ENCODE results near the gene TOM1L1. TPM values are rescaled to one million over a fixed set of nuclear protein-coding genes. Genes with fewer than 3 reads are reported as not detected.

Gene TOM1L1
- total RNA-seq, 1 donor from 2014 or later: 15.3 TPM

GRCh38 chr17:54937426-54937825, 36.8 kb downstream of the TOM1L1 start:
- intact Hi-C loops (cut with DNase I): no loop called here
- ATAC-seq (no peak), DNase-seq (ENCODE audit: low spot score) (no peak)

DNA sequence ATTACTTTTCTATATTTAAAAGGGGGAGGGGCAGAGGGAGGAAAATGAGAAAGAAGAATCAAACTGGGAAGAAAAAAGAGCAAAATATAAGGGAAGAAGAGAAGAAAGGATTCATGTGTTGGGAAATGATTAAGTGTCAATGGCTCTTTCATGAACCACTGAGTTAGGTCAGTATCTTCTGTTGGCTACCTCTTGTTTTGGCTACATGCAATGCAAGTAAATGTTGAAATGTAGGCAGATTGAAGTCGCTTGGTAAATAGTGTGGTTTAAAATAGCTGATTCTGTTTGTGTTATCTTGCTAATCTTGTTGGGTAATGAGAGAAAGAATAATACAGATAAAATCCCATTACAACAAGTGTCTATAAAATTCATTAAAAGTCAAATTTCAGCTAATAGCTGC, 40.6 kb downstream of the TOM1L1 start:
- ATAC-seq: no peak
- intact Hi-C loops (cut with DNase I): no loop called here
- DNase-seq (ENCODE audit: low spot score): no peak

GRCh38 chr17:54944796-54945195, 44.1 kb downstream of the TOM1L1 start:
- ATAC-seq (no peak), DNase-seq (ENCODE audit: low spot score) (no peak)
- intact Hi-C loops (cut with DNase I): no loop called here

DNA sequence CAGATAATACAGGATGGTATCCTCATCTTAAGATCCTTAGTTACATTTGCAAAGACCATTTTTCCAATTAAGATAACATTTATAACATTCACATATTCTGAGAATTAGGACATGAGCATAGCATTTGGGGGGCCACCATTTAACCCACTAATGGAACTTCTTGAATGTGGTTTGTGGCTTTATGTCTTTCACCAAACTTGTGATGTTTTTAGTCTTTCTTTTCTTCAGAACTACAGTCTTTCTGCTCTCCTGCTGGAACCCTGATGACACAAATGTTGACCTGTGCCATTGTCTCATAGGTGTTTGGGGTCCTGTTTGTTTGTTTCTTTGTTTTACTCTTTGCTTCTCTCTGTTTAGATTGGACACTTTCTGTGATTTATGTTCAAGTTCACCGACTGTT, 44.6 kb downstream of the TOM1L1 start:
- DNase-seq (ENCODE audit: low spot score) (no peak), ATAC-seq (no peak)
- intact Hi-C loops (cut with DNase I): no loop called here

DNA sequence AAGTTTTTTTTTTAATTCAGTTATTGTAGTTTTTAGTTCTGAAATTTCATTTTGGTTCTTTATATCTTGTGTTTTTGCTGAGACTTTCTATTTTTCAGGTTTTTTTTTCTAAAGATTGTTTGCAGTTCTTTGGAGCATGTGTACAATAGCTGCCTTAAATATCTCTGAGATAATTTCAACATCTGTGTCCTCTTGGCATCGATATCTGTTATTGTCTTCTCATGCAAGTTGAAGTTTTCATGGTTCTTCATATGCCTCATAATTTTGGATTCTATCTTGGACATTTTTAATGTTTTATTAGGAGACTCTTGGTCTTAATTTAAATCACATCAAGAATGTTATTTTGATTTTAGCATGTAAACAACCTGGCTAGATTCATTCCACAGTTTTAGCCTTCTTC, 45.0 kb downstream of the TOM1L1 start:
- intact Hi-C loops (cut with DNase I): no loop called here
- DNase-seq (ENCODE audit: low spot score) (no peak), ATAC-seq (no peak)

- no peak for DNase-seq (ENCODE audit: low spot score)
- intact Hi-C loops (cut with DNase I): no loop called here
- ATAC-seq: no peak
Measured at GRCh38 chr17:54947396-54947795, 46.7 kb downstream of the TOM1L1 start.

GRCh38 chr17:54948380-54948779, 47.7 kb downstream of the TOM1L1 start:
- ATAC-seq (no peak), DNase-seq (ENCODE audit: low spot score) (no peak)
- intact Hi-C loops (cut with DNase I): no loop called here

DNA sequence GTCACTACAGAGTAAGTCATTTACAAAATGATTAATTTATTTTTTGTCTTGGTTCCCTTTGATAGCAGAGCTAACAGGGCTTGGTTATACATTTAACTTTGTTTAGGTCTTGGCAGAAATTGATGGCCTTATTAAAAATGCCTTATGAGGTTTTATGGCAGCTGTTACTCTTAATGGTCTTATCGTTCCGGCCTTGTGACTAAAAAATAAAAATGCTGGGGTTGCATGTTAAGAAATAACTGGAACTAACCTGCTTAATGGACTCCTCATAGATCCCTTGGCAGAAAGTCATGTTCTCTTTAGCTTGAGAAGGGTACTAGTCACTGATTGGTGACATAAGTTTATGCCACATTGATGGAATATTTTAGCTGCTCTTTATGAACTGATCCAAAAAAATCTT, 49.5 kb downstream of the TOM1L1 start:
- no peak for DNase-seq (ENCODE audit: low spot score)
- intact Hi-C loops (cut with DNase I): no loop called here
- no peak for ATAC-seq

DNA sequence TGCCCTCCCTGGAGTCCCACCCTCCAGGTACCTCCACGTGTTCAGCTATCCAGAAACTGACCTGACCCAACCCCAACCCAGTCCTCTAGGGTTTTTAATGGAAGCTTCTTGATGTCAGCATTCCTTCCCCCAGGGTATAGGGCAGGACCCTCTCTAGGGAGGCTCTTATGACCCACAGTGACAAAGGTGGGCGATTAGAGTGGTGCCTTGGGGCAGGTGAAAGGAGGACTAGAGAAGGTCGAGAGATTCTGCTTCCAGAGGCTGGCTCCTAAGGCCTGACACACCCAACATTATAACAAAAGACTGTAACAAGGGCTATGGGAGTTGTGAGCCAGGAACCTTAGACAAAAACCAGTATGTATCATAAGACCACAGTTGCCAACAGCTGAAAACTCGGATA, 50.6 kb downstream of the TOM1L1 start:
- intact Hi-C loops (cut with DNase I): no loop called here
- no peak for DNase-seq (ENCODE audit: low spot score)

GRCh38 chr17:54956791-54957190, 56.1 kb downstream of the TOM1L1 start:
- DNase-seq (ENCODE audit: low spot score) (no peak), ATAC-seq (no peak)
- intact Hi-C loops (cut with DNase I): no loop called here

More for the DNA sequence above, 50.6 kb downstream of the TOM1L1 start:
- no peak for ATAC-seq

DNA sequence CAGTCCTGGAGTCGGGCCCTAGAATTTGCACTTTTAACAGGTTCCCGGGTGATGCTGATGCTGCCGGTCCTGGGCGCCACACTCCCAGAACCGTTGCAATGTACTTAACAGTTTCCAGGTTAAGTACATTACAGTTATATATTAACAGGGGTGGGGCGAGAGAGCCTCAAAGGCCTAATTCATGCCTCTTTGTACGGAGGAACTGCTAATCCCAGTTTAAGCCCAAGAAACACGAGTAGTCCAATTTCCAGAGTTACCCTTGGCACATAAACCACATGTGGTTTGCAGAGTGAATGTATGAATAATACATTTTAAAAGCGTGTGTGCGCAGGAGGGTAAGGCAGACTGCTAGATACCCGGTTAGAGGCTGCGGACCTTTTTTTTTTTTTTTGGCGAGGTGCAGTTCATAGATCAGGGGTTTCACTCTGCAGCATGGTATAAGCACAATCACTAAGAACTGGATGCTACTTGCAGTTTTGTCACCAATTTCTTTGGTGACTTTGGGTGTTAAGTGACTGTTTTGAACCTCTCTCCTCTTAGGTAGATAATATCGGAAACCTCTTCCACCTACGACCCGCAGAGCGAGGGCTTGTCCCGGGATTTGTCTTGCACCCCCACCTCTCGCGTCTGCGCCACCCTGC, 67.1 kb downstream of the TOM1L1 start:
- intact Hi-C loops (cut with DNase I): no loop called here
- no peak for DNase-seq (ENCODE audit: low spot score)
- ATAC-seq: no peak

GRCh38 chr17:54968262-54968987, 67.8 kb downstream of the TOM1L1 start, which contains the start of the genes COX11 and STXBP4:
Gene COX11 (minus strand): TSS chr17:54968654. CDS start chr17:54968646, 8 bp downstream.
Gene STXBP4 (plus strand): TSS chr17:54968765. CDS start chr17:54986220, 17,455 bp downstream.
- intact Hi-C loops (cut with DNase I): no loop called here
- DNase-seq (ENCODE audit: low spot score) (peak; percentile 96), ATAC-seq (peak; percentile 100)

GRCh38 chr17:54968988-54969332, 68.3 kb downstream of the TOM1L1 start:
- intact Hi-C loops (cut with DNase I): no loop called here
- no peak for DNase-seq (ENCODE audit: low spot score)
- ATAC-seq: peak; percentile 62

DNA sequence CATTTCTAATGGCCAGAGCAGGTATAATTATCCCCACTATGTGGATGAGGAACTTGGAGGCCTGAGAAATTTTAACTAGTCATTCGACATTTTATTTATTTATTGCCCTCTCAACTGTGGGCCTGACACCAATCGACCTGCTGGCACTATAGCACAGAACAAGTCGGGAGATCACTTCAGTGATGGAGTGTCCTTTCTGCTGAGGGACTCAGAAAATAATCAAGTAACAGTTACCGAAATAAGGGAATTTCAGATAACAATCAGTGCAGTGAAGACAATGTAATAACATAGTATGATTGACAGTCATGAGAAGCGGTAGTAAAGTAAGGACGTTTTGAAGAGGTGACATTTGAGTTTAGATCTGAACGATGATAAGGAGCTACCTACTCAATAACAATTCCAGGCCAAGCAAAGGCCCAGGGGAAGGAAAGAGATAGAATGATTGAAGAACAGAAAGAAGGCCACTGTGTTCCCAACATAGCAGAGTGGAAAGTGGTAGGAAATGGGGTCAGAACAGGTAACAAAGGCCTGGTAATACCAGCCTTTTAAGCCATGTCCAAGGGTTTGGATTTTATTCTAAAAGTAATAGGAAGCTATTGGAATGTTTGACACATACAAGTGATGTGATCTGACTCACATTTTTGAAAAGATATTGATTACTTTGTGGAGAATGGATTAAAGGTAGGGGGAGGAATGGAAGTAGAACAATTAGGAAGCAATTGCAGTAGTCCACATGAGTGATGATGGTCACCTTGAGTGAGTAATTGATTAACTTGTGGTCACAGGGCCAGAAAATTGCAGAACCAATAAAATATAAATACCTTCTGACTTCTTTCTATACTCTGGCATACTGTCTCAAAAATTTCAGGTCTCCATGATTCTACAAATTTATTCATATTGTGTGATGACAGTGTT, 69.3 kb downstream of the TOM1L1 start:
- no peak for ATAC-seq

DNA sequence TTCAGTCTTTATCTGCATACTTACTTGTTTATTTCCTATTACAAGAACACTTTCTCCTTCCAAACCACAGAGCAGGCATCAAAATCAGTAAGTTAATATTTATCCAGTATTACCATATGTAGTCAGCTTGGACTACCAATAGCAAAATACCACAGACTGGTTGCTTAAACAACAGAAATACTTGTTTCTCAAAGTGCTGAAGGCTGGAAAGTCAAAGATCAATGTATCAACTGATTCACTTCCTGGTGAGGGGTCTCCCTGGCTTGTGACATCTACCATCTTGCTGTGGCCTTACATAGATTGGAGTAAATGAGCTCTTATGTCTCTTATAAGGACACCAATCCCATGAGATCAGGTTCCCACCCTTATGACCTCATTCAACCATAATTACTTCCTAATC, 70.5 kb downstream of the TOM1L1 start:
- DNase-seq (ENCODE audit: low spot score) (no peak), ATAC-seq (no peak)
- intact Hi-C loops (cut with DNase I): no loop called here

More for the DNA sequence above, 69.3 kb downstream of the TOM1L1 start:
- no peak for DNase-seq (ENCODE audit: low spot score)
- intact Hi-C loops (cut with DNase I): no loop called here

DNA sequence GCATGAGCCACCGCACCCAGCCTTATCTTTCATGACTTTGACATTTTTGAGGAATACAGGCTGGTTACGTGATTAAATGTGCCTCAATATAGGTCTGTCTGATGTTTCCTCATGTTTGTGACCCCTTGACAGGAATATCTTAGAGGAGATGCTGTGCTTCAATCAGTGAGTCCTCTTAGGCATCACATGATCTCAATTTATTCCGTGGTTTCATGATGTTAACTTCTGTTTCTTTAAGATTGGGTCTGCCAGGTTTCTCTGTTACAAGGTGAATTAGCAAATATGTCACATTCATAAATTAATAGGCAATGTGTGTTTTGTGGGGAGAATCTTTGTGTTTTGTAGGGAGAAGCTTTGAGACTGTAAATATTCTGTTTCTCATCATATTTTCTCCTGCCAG, 71.2 kb downstream of the TOM1L1 start:
- DNase-seq (ENCODE audit: low spot score) (no peak), ATAC-seq (no peak)
- intact Hi-C loops (cut with DNase I): no loop called here

GRCh38 chr17:54972406-54973138, 71.9 kb downstream of the TOM1L1 start:
- intact Hi-C loops (cut with DNase I): no loop called here
- ATAC-seq (no peak), DNase-seq (ENCODE audit: low spot score) (no peak)

- intact Hi-C loops (cut with DNase I): no loop called here
Measured at GRCh38 chr17:54974759-54975158, 74.1 kb downstream of the TOM1L1 start.

DNA sequence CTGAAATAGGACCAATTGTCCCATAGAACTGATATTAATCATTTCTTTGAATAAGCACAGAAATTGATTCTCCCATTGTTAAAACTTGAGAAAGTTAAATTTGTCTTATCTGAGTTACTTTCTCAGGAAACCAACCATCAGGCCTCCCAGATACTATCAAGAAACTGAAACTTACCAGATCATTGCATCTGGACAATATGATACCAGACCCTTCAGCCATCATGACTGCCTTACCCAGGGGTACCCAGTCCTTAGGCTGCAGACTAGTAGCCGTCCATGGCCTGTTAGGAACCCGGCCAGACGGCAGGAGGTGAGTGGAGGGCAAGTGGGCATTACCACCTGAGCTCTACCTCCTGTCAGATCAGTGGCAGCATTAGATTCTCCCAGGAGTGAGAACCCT, 75.7 kb downstream of the TOM1L1 start:
- no peak for DNase-seq (ENCODE audit: low spot score)
- no peak for ATAC-seq
- intact Hi-C loops (cut with DNase I): no loop called here

More at GRCh38 chr17:54974759-54975158, 74.1 kb downstream of the TOM1L1 start:
- ATAC-seq (no peak), DNase-seq (ENCODE audit: low spot score) (no peak)

All from sciatic nerve (tissue), 2 donors.